K562 (cell line): ENCODE data around the gene LAMTOR5. TPM values are rescaled to one million over a fixed set of nuclear protein-coding genes. Genes with fewer than 3 reads are reported as not detected.

ENCODE experiments used
- ATAC-seq: fragments of 200-7000 bp; cut with Tn5 transposase; 3 replicates; pipeline ENCODE4 v1.9.1; 2020; ENCODE audit warnings: moderate library complexity
- BruUV-seq: library from RNA; stranded (reverse); fragments of 400-500 nt; replicated peaks from 2 replicates; lab custom pipeline; 2021; lab: Mats Ljungman, UMichigan
- CTCF ChIA-PET: fragments of 300-600 bp; formaldehyde crosslinking; extraction: SDS; loops from one replicate; lab custom pipeline; 2021; ENCODE audit warnings: low intra/inter-chr PET ratio; lab: Yijun Ruan, JAX
- POLR2A ChIA-PET: fragments of 300-600, 350-650 bp; sonication (Branson Sonifier 250); formaldehyde crosslinking; extraction: SDS; loops from one replicate; lab custom pipeline; 2021; ENCODE audit warnings: antibody characterized with exemption, inconsistent platforms; lab: Yijun Ruan, JAX
- DNase-seq, 4 experiments: peaks; one replicate each; pipeline versions ENCODE4 v3.0.0 to v3.0.0-alpha.2; 2011 to 2018; ENCODE audit warnings: low spot score in 3 of 4, mixed read lengths in 3 of 4; ENCODE audit errors: extremely low read depth in 1 of 4
- FAIRE-seq: peaks from 2 replicates; lab custom pipeline; 2011; peaks lifted over from hg19 to GRCh38; lab: Jason Lieb, UNC
- H2AFZ ChIP-seq: 2 replicates; pipeline ENCODE4 v1.6.0; 2011; ENCODE audit warnings: low read depth, low read length, control low read depth, inconsistent platforms
- H3K27ac ChIP-seq: fragments of 200-600 bp; 3 replicates; pipeline ENCODE4 v1.8.0; 2011; ENCODE audit warnings: low read depth, mild to moderate bottlenecking, control low read depth, inconsistent platforms, low read length, moderate library complexity, mixed read lengths; ENCODE audit errors: extremely low read depth
- H3K27me3 ChIP-seq, 2 experiments: fragments of 300-600 bp in 1 of 2; 2 replicates in 1 of 2; 3 replicates in 1 of 2; pipeline versions ENCODE4 v1.6.0 to v1.8.0; 2011; ENCODE audit warnings: inconsistent platforms in 2 of 2, low read length in 2 of 2, mild to moderate bottlenecking in 1 of 2, mixed read lengths in 1 of 2, moderate library complexity in 1 of 2; ENCODE audit not compliant: control insufficient read depth in 2 of 2, insufficient read depth in 2 of 2
- H3K36me3 ChIP-seq: fragments of 300-600 bp; 3 replicates; pipeline ENCODE4 v1.8.0; 2011; ENCODE audit warnings: mild to moderate bottlenecking, low read length, inconsistent platforms; ENCODE audit not compliant: control insufficient read depth, insufficient read depth
- H3K4me1 ChIP-seq, 2 experiments: fragments of 200-600 bp in 1 of 2; replicated peaks in 1 of 2; 2 replicates in 1 of 2; 3 replicates in 1 of 2; pipeline versions ENCODE4 v1.5.1 to v1.8.0; 2011; ENCODE audit warnings: inconsistent platforms in 2 of 2, low read length in 2 of 2, mild to moderate bottlenecking in 1 of 2, mixed read lengths in 1 of 2, moderate library complexity in 1 of 2; ENCODE audit not compliant: control insufficient read depth in 2 of 2, insufficient read depth in 2 of 2
- H3K4me2 ChIP-seq: 2 replicates; pipeline ENCODE4 v1.6.1; 2011; ENCODE audit warnings: low read length, control low read depth, inconsistent platforms, mixed read lengths; ENCODE audit not compliant: insufficient read depth
- H3K4me3 ChIP-seq: fragments of 200-600 bp; sonication (generic), shearing (Covaris generic); 2 replicates; pipeline ENCODE4 v1.5.1; 2016; ENCODE audit warnings: control low read depth, inconsistent platforms
- H3K79me2 ChIP-seq: fragments of 200-600 bp; 3 replicates; pipeline ENCODE4 v1.8.0; 2011; ENCODE audit warnings: low read length, inconsistent platforms; ENCODE audit not compliant: control insufficient read depth, insufficient read depth
- H3K9ac ChIP-seq, 2 experiments: 2 replicates each; pipeline versions ENCODE4 v1.6.0 to v1.6.1; 2011; ENCODE audit warnings: low read depth in 2 of 2, low read length in 2 of 2, control low read depth in 1 of 2, inconsistent platforms in 1 of 2, mild to moderate bottlenecking in 1 of 2, mixed read lengths in 1 of 2; ENCODE audit not compliant: insufficient read depth in 1 of 2
- H3K9me1 ChIP-seq: one replicate; pipeline ENCODE4 v1.6.0; 2011; ENCODE audit warnings: inconsistent platforms, mild to moderate bottlenecking, low read length, moderate library complexity; ENCODE audit not compliant: control insufficient read depth, insufficient read depth
- H3K9me3 ChIP-seq: replicated peaks from 2 replicates; pipeline ENCODE4 v1.5.1; 2011; ENCODE audit warnings: low read depth, low read length, inconsistent platforms; ENCODE audit not compliant: control insufficient read depth, insufficient read depth
- H4K20me1 ChIP-seq: replicated peaks from 2 replicates; pipeline ENCODE4 v1.6.1; 2011; ENCODE audit warnings: low read length, inconsistent platforms, mixed read lengths; ENCODE audit not compliant: control insufficient read depth, insufficient read depth
- ARID1B ChIP-seq: fragments of 450-650 bp; IDR thresholded peaks from 2 replicates; pipeline ENCODE4 v1.6.1; 2016; ENCODE audit warnings: antibody characterized with exemption, mild to moderate bottlenecking, inconsistent platforms
- C11orf30 ChIP-seq: fragments of 450-650 bp; IDR thresholded peaks from 2 replicates; pipeline ENCODE4 v1.6.1; 2016; ENCODE audit warnings: low read depth, mild to moderate bottlenecking
- CBFA2T3 ChIP-seq: fragments of 450-650 bp; IDR thresholded peaks from 2 replicates; pipeline ENCODE4 v1.6.1; 2017
- FOXJ2 ChIP-seq: fragments of 200-800 bp; sonication (Bioruptor generic); IDR thresholded peaks from 2 replicates; pipeline ENCODE4 v1.6.1; 2016; ENCODE audit warnings: missing genetic modification characterization, missing compliant biosample characterization
- HEY1 ChIP-seq: fragments of 250-450 bp; sonication (Bioruptor Pico); IDR thresholded peaks from 2 replicates; pipeline ENCODE4 v1.5.0; 2020; ENCODE audit warnings: mild to moderate bottlenecking, moderate library complexity, borderline replicate concordance
- HNRNPH1 ChIP-seq: fragments of 200-400 bp; formaldehyde crosslinking; optimal IDR thresholded peaks from 2 replicates; pipeline ENCODE3; 2017; ENCODE audit warnings: low read depth, mild to moderate bottlenecking, low read length, moderate library complexity
- MEIS2 ChIP-seq: fragments of 450-650 bp; IDR thresholded peaks from 2 replicates; pipeline ENCODE4 v1.6.1; 2014; ENCODE audit warnings: mild to moderate bottlenecking; ENCODE audit not compliant: partially characterized antibody
- MTA2 ChIP-seq: fragments of 450-650 bp; IDR thresholded peaks from 2 replicates; pipeline ENCODE4 v1.6.1; 2016; ENCODE audit warnings: low read depth
- MTA3 ChIP-seq: fragments of 450-650 bp; formaldehyde crosslinking; IDR thresholded peaks from 2 replicates; pipeline ENCODE4 v1.6.1; 2017; ENCODE audit warnings: mild to moderate bottlenecking, borderline replicate concordance
- NFIC ChIP-seq: fragments of 450-650 bp; IDR thresholded peaks from 2 replicates; pipeline ENCODE4 v1.6.1; 2017; ENCODE audit warnings: mild to moderate bottlenecking, inconsistent platforms
- PBX2 ChIP-seq, 2 experiments: IDR thresholded peaks in 1 of 2; conservative IDR thresholded peaks in 1 of 2; 2 replicates each; pipeline ENCODE4 v1.6.1; 2016; ENCODE audit warnings: low read depth in 2 of 2, mild to moderate bottlenecking in 1 of 2, missing compliant biosample characterization in 1 of 2, missing genetic modification characterization in 1 of 2, moderate library complexity in 1 of 2
- RCOR1 ChIP-seq, 2 experiments: IDR thresholded peaks; 2 replicates each; pipeline ENCODE4 v1.6.1; 2012; ENCODE audit warnings: low read depth in 2 of 2, low read length in 2 of 2, borderline replicate concordance in 1 of 2, improper control_type of control experiment in 1 of 2
- SOX6 ChIP-seq: fragments of 450-650 bp; IDR thresholded peaks from 2 replicates; pipeline ENCODE4 v1.6.1; 2014; ENCODE audit warnings: mild to moderate bottlenecking
- TAL1 ChIP-seq: fragments of 450-650 bp; IDR thresholded peaks from 2 replicates; pipeline ENCODE4 v1.6.1; 2016; ENCODE audit warnings: mild to moderate bottlenecking
- TCF7L2 ChIP-seq: fragments of 150-350 bp; IDR thresholded peaks from 2 replicates; pipeline ENCODE4 v1.6.1; 2016; ENCODE audit warnings: low read depth, mild to moderate bottlenecking, low read length, moderate library complexity
- TEAD4 ChIP-seq, 2 experiments: sonication (generic) in 1 of 2; formaldehyde crosslinking in 1 of 2; IDR thresholded peaks; 2 replicates each; pipeline versions ENCODE4 v1.6.1 to v1.8.0; 2012 to 2022; ENCODE audit warnings: borderline replicate concordance in 1 of 2, inconsistent platforms in 1 of 2, low read length in 1 of 2, mild to moderate bottlenecking in 1 of 2, missing genetic modification reagents in 1 of 2
- ZC3H11A ChIP-seq: IDR thresholded peaks from 2 replicates; pipeline ENCODE4 v1.6.1; 2012; ENCODE audit warnings: low read depth, low read length, improper control_type of control experiment
- ZNF232 ChIP-seq: sonication (generic); formaldehyde crosslinking; IDR thresholded peaks from 2 replicates; pipeline ENCODE4 v1.8.0; 2022; ENCODE audit warnings: mild to moderate bottlenecking, missing genetic modification reagents
- ZNF561 ChIP-seq: fragments of 450-650 bp; formaldehyde crosslinking; conservative IDR thresholded peaks from 2 replicates; pipeline ENCODE4 v1.4.0; 2020; ENCODE audit warnings: mild to moderate bottlenecking, moderate library complexity
- ZNF79 ChIP-seq: fragments of 250-450 bp; sonication (Bioruptor Pico); IDR thresholded peaks from 2 replicates; pipeline ENCODE4 v1.4.0; 2020; ENCODE audit warnings: low read depth, mild to moderate bottlenecking, moderate library complexity
- WGBS: fragments of 100-300 bp; shearing (Covaris generic); methylation state at CpG from one replicate; pipeline ENCODE4 v1.1.6; 2016; ENCODE audit warnings: low coverage, mixed read lengths; ENCODE audit not compliant: insufficient coverage; ENCODE audit errors: missing lambda C conversion rate; 5-methylcytosine and 5-hydroxymethylcytosine counted together
- in situ Hi-C: fragments of 300-500 bp; cut with MboI; formaldehyde crosslinking; loops from 4 replicates; pipeline ENCODE4 v1.15.0; 2018; ENCODE audit warnings: inconsistent platforms, mixed read lengths
- intact Hi-C: fragments of 100-400 bp; cut with micrococcal nuclease; formaldehyde crosslinking; loops from 2 replicates; pipeline ENCODE4 v1.14.2; 2022
- polyA plus RNA-seq, 8 experiments: library from polyadenylated mRNA; depleted of rRNA in 4 of 8; stranded (reverse) in 5 of 8; unstranded in 3 of 8; fragments of >200 nt; fragmentation: Nextera tagmentation in 2 of 8; fragmentation: Illumina TruSeq in 1 of 8; extraction: Ambion mirVana in 2 of 8; extraction: Trizol in 1 of 8; gene quantifications; 2 replicates each; pipeline versions ENCODE4 v1.2.1 to v1.2.3, GENCODE V29; 2011 to 2014; ENCODE audit warnings: inconsistent platforms in 1 of 8, missing spikeins in 1 of 8
- total RNA-seq, 7 experiments: library from RNA; depleted of rRNA in 6 of 7; stranded (reverse); fragments of >200 nt in 6 of 7; fragmentation: Illumina TruSeq in 2 of 7; extraction: Trizol in 2 of 7; gene quantifications; 2 replicates each; pipeline versions ENCODE4 v1.2.1 to v1.2.3, GENCODE V29; 2011 to 2021; ENCODE audit warnings: low replicate concordance in 1 of 7
- TF ChIP-seq, protein P1 (sequence below): fragments of 450-650 bp; IDR thresholded peaks from 2 replicates; pipeline ENCODE4 v1.6.1; 2016; ENCODE audit warnings: missing biosample characterization, missing genetic modification characterization

The LAMTOR5 gene
- total and polyA plus RNA-seq, 9 of the 15 experiments (the other 6 are each of a cell fraction or from before 2014, with no cell fraction given) = 118 to 712 (median 241) TPM

- Histone ChIP-seq H3K9me1 (no peaks in the 10 kb centered on the region), H2AFZ (no peak overlapping the region), H3K79me2 (no peaks in the 10 kb centered on the region), H3K4me3 (no peak overlapping the region), H4K20me1 (0 out of 2 replicates have a peak, but pooled peaks cover 8% of the 10 kb centered on the region), H3K27ac (no peak overlapping the region), H3K4me2 (no peak overlapping the region), H3K36me3 (no peaks in the 10 kb centered on the region), H3K4me1 (peaks cover 10 to 27% of the 10 kb centered on the region in 2 experiments; a peak in 4 of 5 replicates), H3K9ac (no peak overlapping the region), H3K27me3 (peaks cover 32 to 57% of the 10 kb centered on the region in 2 experiments), H3K9me3 (no peaks in the 10 kb centered on the region)
- FAIRE-seq (no peak), ATAC-seq (no peak), DNase-seq (peak in 3 of 4 experiments; percentile 32 to 44 (median 41))
- BruUV-seq = no TSS peak
- CTCF ChIA-PET = no interaction called here
- in situ Hi-C loops (no loop called here), intact Hi-C loops (no loop called here)
- WGBS = 0% methylated on average over 3 of the region's 3 CpGs
- POLR2A ChIA-PET = interaction anchor here (0.6 to 1.0 kb wide), 2 partner anchors 22 to 428 kb away, joined by 4 read pairs; no protein-coding TSS in a partner anchor
- no peak for TF ChIP-seq HEY1 (CRISPR knock-in tag)
- no peak for TF ChIP-seq PBX2 (CRISPR knock-in tag; IDR thresholded peaks at IDR 0.05; ENCODE audit: low read depth)
- peak; percentile 70 for TF ChIP-seq PBX2 (tag; conservative IDR thresholded peaks at IDR 0.05; ENCODE audit: low read depth)
- TF ChIP-seq FOXJ2 (tag) = peak; percentile 71; the same call in 1 of the 2 replicates
- TF ChIP-seq TCF7L2 = 0 out of 2 replicates have a peak, but pooled peaks have one; percentile 23
- 0 out of 2 replicates have a peak, but pooled peaks have one; percentile 35 for TF ChIP-seq TEAD4 (IDR thresholded peaks at IDR 0.05; ENCODE audit: low read length)
- no peak for TF ChIP-seq TEAD4 (CRISPR knock-in tag; IDR thresholded peaks at IDR 0.05; ENCODE audit: borderline replicate concordance)
- TF ChIP-seq HNRNPH1 = no peak
- TF ChIP-seq RCOR1 (IDR thresholded peaks at IDR 0.05; ENCODE audit: borderline replicate concordance in 1 of 2, low read depth in 2 of 2, low read length in 2 of 2) = peak in 1 of 2 experiments; percentile 41; a peak in 1 of 4 replicates
- peak; percentile 54; the same call in 1 of the 2 replicates for TF ChIP-seq C11orf30
- TF ChIP-seq ZC3H11A = no peak
- TF ChIP-seq, protein P1, sequence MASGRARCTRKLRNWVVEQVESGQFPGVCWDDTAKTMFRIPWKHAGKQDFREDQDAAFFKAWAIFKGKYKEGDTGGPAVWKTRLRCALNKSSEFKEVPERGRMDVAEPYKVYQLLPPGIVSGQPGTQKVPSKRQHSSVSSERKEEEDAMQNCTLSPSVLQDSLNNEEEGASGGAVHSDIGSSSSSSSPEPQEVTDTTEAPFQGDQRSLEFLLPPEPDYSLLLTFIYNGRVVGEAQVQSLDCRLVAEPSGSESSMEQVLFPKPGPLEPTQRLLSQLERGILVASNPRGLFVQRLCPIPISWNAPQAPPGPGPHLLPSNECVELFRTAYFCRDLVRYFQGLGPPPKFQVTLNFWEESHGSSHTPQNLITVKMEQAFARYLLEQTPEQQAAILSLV = no peak
- TF ChIP-seq MEIS2 = peak; percentile 42
- TF ChIP-seq ZNF232 = no peak
- peak; percentile 73 for TF ChIP-seq CBFA2T3
- TF ChIP-seq ZNF79 (CRISPR knock-in tag) = no peak
- TF ChIP-seq SOX6 = peak; percentile 13; the same call in 1 of the 2 replicates
- TF ChIP-seq ZNF561 (CRISPR knock-in tag) = no peak
- TF ChIP-seq ARID1B = peak; percentile 67; the same call in 1 of the 2 replicates
- 0 out of 2 replicates have a peak, but pooled peaks have one; percentile 37 for TF ChIP-seq MTA2
- peak; percentile 61 for TF ChIP-seq NFIC
- peak; percentile 66 for TF ChIP-seq TAL1
- TF ChIP-seq MTA3 = no peak
Measured at GRCh38 chr1:110434946-110435345, 27.5 kb upstream of the LAMTOR5 start.
